SK-N-SH (cell line): ENCODE results near the gene FMO1. TPM values are rescaled to one million over a fixed set of nuclear protein-coding genes. Genes with fewer than 3 reads are reported as not detected.

Experiments
- CTCF ChIA-PET: fragments of 300-600, 350-600 bp; formaldehyde crosslinking; extraction: SDS; loops from one replicate; lab custom pipeline; 2021; lab: Yijun Ruan, JAX
- POLR2A ChIA-PET: fragments of 350-600 bp; sonication (Branson Sonifier 250); formaldehyde crosslinking; extraction: SDS; loops from one replicate; lab custom pipeline; 2020; ENCODE audit warnings: antibody characterized with exemption, inconsistent platforms; lab: Yijun Ruan, JAX
- DNase-seq: peaks from one replicate; pipeline ENCODE4 v3.0.0; 2012
- H2AFZ ChIP-seq: fragments of 200-600 bp; sonication (generic); 2 replicates; pipeline ENCODE4 v1.8.1; 2016; ENCODE audit warnings: antibody characterized with exemption, mild to moderate bottlenecking, low read depth
- H3F3A ChIP-seq: fragments of 200-600 bp; sonication (generic); replicated peaks from 2 replicates; pipeline ENCODE3; 2016; ENCODE audit warnings: antibody characterized with exemption, mild to moderate bottlenecking; ENCODE audit not compliant: insufficient read depth
- H3K27ac ChIP-seq, 2 experiments: fragments of 200-500 bp in 1 of 2; fragments of 200-600 bp in 1 of 2; sonication (Bioruptor generic) in 1 of 2; sonication (generic), shearing (Covaris generic) in 1 of 2; 2 replicates each; pipeline versions ENCODE4 v1.5.1 to v1.6.1; 2014 to 2016; ENCODE audit warnings: low read depth in 2 of 2, inconsistent platforms in 1 of 2, low read length in 1 of 2, mild to moderate bottlenecking in 1 of 2, mixed read lengths in 1 of 2
- H3K27me3 ChIP-seq: fragments of 200-600 bp; sonication (generic), shearing (Covaris generic); 2 replicates; pipeline ENCODE4 v1.6.1; 2016; ENCODE audit warnings: mixed run types; ENCODE audit not compliant: insufficient read depth
- H3K36me3 ChIP-seq, 2 experiments: fragments of 200-500 bp in 1 of 2; fragments of 200-600 bp in 1 of 2; sonication (Bioruptor generic) in 1 of 2; sonication (generic) in 1 of 2; replicated peaks in 1 of 2; 2 replicates each; pipeline versions ENCODE3 to v1.5.1; 2014 to 2016; ENCODE audit warnings: low read length in 1 of 2, mild to moderate bottlenecking in 1 of 2; ENCODE audit not compliant: insufficient read depth in 2 of 2, control insufficient read depth in 1 of 2
- H3K4me1 ChIP-seq, 2 experiments: fragments of 200-500 bp in 1 of 2; fragments of 200-600 bp in 1 of 2; sonication (Bioruptor generic) in 1 of 2; sonication (generic), shearing (Covaris generic) in 1 of 2; 2 replicates each; pipeline versions ENCODE4 v1.5.1 to v1.6.1; 2014 to 2016; ENCODE audit warnings: low read depth in 1 of 2, low read length in 1 of 2, mixed run types in 1 of 2; ENCODE audit not compliant: insufficient read depth in 2 of 2, control insufficient read depth in 1 of 2
- H3K4me2 ChIP-seq: fragments of 200-600 bp; sonication (generic), shearing (Covaris generic); 2 replicates; pipeline ENCODE4 v1.6.1; 2017; ENCODE audit warnings: mixed run types
- H3K4me3 ChIP-seq, 2 experiments: fragments of 200-500 bp in 1 of 2; fragments of 200-600 bp in 1 of 2; sonication (Bioruptor generic) in 1 of 2; sonication (generic), shearing (Covaris generic) in 1 of 2; 2 replicates each; pipeline versions ENCODE4 v1.5.1 to v1.8.1; 2014 to 2016; ENCODE audit warnings: low read depth in 2 of 2, inconsistent platforms in 1 of 2, low read length in 1 of 2, mild to moderate bottlenecking in 1 of 2, mixed read lengths in 1 of 2, moderate library complexity in 1 of 2
- H3K79me2 ChIP-seq: fragments of 200-600 bp; sonication (generic); 2 replicates; pipeline ENCODE4 v1.8.1; 2017; ENCODE audit warnings: mild to moderate bottlenecking; ENCODE audit not compliant: insufficient read depth
- H3K9ac ChIP-seq: fragments of 200-600 bp; sonication (generic); 2 replicates; pipeline ENCODE4 v1.6.1; 2017; ENCODE audit warnings: mixed run types
- H3K9me2 ChIP-seq: fragments of 200-600 bp; sonication (generic); 2 replicates; pipeline ENCODE4 v1.6.1; 2017; ENCODE audit warnings: mixed run types
- H3K9me3 ChIP-seq: fragments of 200-600 bp; sonication (generic); 2 replicates; pipeline ENCODE4 v1.6.1; 2017; ENCODE audit warnings: mixed run types, mild to moderate bottlenecking, moderate library complexity
- H4K20me1 ChIP-seq: fragments of 200-600 bp; sonication (generic); 2 replicates; pipeline ENCODE4 v1.6.1; 2017; ENCODE audit warnings: mild to moderate bottlenecking, mixed run types; ENCODE audit not compliant: insufficient read depth
- CHD2 ChIP-seq: fragments of 150-350 bp; IDR thresholded peaks from 2 replicates; pipeline ENCODE4 v1.6.1; 2018; ENCODE audit warnings: low read length; ENCODE audit not compliant: partially characterized antibody
- GABPA ChIP-seq: IDR thresholded peaks from 2 replicates; pipeline ENCODE4 v1.4.0; 2012; ENCODE audit warnings: low read depth, mild to moderate bottlenecking
- GATA2 ChIP-seq: sonication (generic); formaldehyde crosslinking; IDR thresholded peaks from 2 replicates; pipeline ENCODE4 v1.5.0; 2020; ENCODE audit warnings: mild to moderate bottlenecking, missing genetic modification reagents
- NFIC ChIP-seq: IDR thresholded peaks from 2 replicates; pipeline ENCODE4 v1.4.0; 2012; ENCODE audit warnings: borderline replicate concordance
- NRF1 ChIP-seq: IDR thresholded peaks from 2 replicates; pipeline ENCODE4 v1.6.1; 2012; ENCODE audit warnings: low read depth, mild to moderate bottlenecking, low read length
- POLR2AphosphoS5 ChIP-seq: IDR thresholded peaks from 2 replicates; pipeline ENCODE4 v1.6.1; 2012; ENCODE audit warnings: low read depth, low read length
- RAD21 ChIP-seq: IDR thresholded peaks from 2 replicates; pipeline ENCODE4 v1.6.1; 2012; ENCODE audit warnings: mild to moderate bottlenecking, low read length
- RCOR1 ChIP-seq: fragments of 150-350 bp; IDR thresholded peaks from 2 replicates; pipeline ENCODE4 v1.6.1; 2017; ENCODE audit warnings: antibody characterized with exemption, low read length
- RFX5 ChIP-seq: IDR thresholded peaks from 2 replicates; pipeline ENCODE4 v1.6.1; 2012; ENCODE audit warnings: mild to moderate bottlenecking, improper control_type of control experiment, low read length
- RXRA ChIP-seq: IDR thresholded peaks from 2 replicates; pipeline ENCODE4 v1.4.0; 2012; ENCODE audit warnings: low read depth, mild to moderate bottlenecking, borderline replicate concordance
- TAF1 ChIP-seq: IDR thresholded peaks from 2 replicates; pipeline ENCODE4 v1.6.1; 2012; ENCODE audit warnings: low read depth, mild to moderate bottlenecking, low read length, moderate library complexity, borderline replicate concordance
- TEAD4 ChIP-seq: IDR thresholded peaks from 2 replicates; pipeline ENCODE4 v1.4.0; 2012; ENCODE audit warnings: mild to moderate bottlenecking, borderline replicate concordance; ENCODE audit not compliant: insufficient read depth
- WGBS: methylation state at CpG from one replicate; pipeline ENCODE4 v1.1.6; 2017; ENCODE audit warnings: low lambda C conversion rate; 5-methylcytosine and 5-hydroxymethylcytosine counted together
- polyA plus RNA-seq, 3 experiments: library from polyadenylated mRNA; depleted of rRNA; stranded (reverse); fragments of >200 nt; gene quantifications; 2 replicates each; pipeline ENCODE4 v1.2.3, GENCODE V29; 2012
- TF ChIP-seq, protein P1 (sequence below): IDR thresholded peaks from 2 replicates; pipeline ENCODE4 v1.6.1; 2012; ENCODE audit warnings: mild to moderate bottlenecking, low read depth, low read length, moderate library complexity
- TF ChIP-seq, protein P2 (sequence below): IDR thresholded peaks from 2 replicates; pipeline ENCODE4 v1.4.0; 2012; ENCODE audit warnings: low read depth
- TF ChIP-seq, protein P3 (sequence below): fragments of 150-350 bp; IDR thresholded peaks from 2 replicates; pipeline ENCODE4 v1.6.1; 2017; ENCODE audit warnings: antibody characterized with exemption, low read length, low read depth, borderline replicate concordance
- TF ChIP-seq, protein P4 (sequence below): IDR thresholded peaks from 2 replicates; pipeline ENCODE4 v1.4.0; 2012; ENCODE audit warnings: low read depth, borderline replicate concordance

The FMO1 gene
- polyA plus RNA-seq, 1 of the 3 experiments (the other 2 are of a cell fraction): not detected

DNA sequence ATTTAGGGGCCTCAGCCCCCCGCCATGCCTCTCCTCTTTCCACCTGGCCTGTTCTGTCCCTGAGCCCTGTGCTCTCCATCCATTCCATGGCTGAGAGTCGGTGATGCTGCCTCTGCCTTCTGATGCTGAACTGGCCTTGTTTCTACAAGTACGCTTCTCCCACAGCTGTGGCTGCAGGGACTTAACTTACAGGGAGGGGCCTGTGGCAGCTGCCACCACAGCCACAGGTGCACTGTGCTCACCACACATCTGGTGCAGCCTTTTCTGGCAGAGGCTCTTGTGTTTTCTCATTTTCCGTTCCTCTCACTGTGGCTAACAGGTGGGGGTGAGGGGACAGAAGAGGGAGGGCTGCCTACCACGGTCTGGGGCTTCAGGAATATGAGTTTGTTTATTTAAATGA, 4.2 kb downstream of the FMO1 start:
- ChIA-PET CTCF (interaction anchor here (1.7 kb wide), 1 partner anchor 61 kb away, joined by 5 read pairs; the partner anchor contains the start of gene FMO4), POLR2A (no interaction called here)
- Histone ChIP-seq H3K9me3 (no peaks in the 10 kb centered on the region), H3K9me2 (no peaks in the 10 kb centered on the region), H3K4me1 (peaks cover 0 to 11% of the 10 kb centered on the region in 2 experiments; a peak in 2 of 4 replicates), H3K27ac (no peak overlapping the region), H4K20me1 (no peaks in the 10 kb centered on the region), H3K9ac (no peak overlapping the region), H3K27me3 (peaks cover 69% of the 10 kb centered on the region; the same call in 1 of the 2 replicates), H3K4me2 (no peak overlapping the region), H3F3A (peaks cover 7% of the 10 kb centered on the region), H3K36me3 (no peaks in the 10 kb centered on the region), H3K79me2 (no peaks in the 10 kb centered on the region), H2AFZ (no peak overlapping the region), H3K4me3 (no peak overlapping the region)
- TF ChIP-seq NRF1: no peak
- TF ChIP-seq, protein P1, sequence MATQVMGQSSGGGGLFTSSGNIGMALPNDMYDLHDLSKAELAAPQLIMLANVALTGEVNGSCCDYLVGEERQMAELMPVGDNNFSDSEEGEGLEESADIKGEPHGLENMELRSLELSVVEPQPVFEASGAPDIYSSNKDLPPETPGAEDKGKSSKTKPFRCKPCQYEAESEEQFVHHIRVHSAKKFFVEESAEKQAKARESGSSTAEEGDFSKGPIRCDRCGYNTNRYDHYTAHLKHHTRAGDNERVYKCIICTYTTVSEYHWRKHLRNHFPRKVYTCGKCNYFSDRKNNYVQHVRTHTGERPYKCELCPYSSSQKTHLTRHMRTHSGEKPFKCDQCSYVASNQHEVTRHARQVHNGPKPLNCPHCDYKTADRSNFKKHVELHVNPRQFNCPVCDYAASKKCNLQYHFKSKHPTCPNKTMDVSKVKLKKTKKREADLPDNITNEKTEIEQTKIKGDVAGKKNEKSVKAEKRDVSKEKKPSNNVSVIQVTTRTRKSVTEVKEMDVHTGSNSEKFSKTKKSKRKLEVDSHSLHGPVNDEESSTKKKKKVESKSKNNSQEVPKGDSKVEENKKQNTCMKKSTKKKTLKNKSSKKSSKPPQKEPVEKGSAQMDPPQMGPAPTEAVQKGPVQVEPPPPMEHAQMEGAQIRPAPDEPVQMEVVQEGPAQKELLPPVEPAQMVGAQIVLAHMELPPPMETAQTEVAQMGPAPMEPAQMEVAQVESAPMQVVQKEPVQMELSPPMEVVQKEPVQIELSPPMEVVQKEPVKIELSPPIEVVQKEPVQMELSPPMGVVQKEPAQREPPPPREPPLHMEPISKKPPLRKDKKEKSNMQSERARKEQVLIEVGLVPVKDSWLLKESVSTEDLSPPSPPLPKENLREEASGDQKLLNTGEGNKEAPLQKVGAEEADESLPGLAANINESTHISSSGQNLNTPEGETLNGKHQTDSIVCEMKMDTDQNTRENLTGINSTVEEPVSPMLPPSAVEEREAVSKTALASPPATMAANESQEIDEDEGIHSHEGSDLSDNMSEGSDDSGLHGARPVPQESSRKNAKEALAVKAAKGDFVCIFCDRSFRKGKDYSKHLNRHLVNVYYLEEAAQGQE: no peak
- TF ChIP-seq TAF1: no peak
- TF ChIP-seq, protein P2, sequence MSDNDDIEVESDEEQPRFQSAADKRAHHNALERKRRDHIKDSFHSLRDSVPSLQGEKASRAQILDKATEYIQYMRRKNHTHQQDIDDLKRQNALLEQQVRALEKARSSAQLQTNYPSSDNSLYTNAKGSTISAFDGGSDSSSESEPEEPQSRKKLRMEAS: no peak
- no peak for DNase-seq
- 20% methylated on average over 5 of the region's 5 CpGs for WGBS

DNA sequence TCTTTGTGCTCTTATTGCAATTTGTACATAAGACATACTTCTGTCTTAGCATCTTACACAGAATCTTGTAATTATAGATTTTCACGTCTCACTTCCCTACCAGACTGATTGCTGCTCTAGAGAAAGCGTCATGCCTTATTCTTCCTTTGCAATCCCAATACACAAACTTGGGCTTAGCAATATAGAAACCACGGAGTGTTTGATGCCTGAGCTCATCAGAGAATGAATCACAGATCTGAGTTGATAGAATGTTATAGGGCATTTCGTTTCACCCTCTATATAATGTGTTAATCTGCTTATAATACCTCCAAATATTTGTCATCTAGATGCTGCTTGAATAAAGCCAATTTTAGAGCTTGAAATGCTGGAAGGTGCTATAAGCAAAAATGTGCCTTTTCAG, 6.6 kb downstream of the FMO1 start:
- POLR2A ChIA-PET: no interaction called here
- H3K4me2 ChIP-seq: no peak overlapping the region

More for the DNA sequence above, 6.6 kb downstream of the FMO1 start:
- H4K20me1 ChIP-seq: no peaks in the 10 kb centered on the region
- H3K4me1 ChIP-seq: peaks cover 0 to 11% of the 10 kb centered on the region in 2 experiments; a peak in 2 of 4 replicates
- CTCF ChIA-PET: interaction anchor here (1.1 to 1.2 kb wide), 2 partner anchors 9 to 28 kb away, joined by 3 to 6 read pairs; no protein-coding TSS in a partner anchor
- H3K9ac ChIP-seq: no peak overlapping the region
- peaks cover 7% of the 10 kb centered on the region for H3F3A ChIP-seq
- H3K36me3 ChIP-seq: no peaks in the 10 kb centered on the region
- H3K79me2 ChIP-seq: no peaks in the 10 kb centered on the region
- H3K27ac ChIP-seq: no peak overlapping the region
- WGBS: 0% methylated on average over 4 of the region's 4 CpGs
- H3K4me3 ChIP-seq: no peak overlapping the region
- H2AFZ ChIP-seq: no peak overlapping the region
- H3K27me3 ChIP-seq: peaks cover 76% of the 10 kb centered on the region; the same call in 1 of the 2 replicates
- TF ChIP-seq RAD21 (no peak), POLR2AphosphoS5 (no peak), TEAD4 (no peak), RFX5 (no peak), CHD2 (no peak), RXRA (no peak), NFIC (no peak), GABPA (no peak), GATA2 (CRISPR knock-in tag) (no peak), RCOR1 (no peak)
- TF ChIP-seq, protein P2: no peak
- TF ChIP-seq, protein P3, sequence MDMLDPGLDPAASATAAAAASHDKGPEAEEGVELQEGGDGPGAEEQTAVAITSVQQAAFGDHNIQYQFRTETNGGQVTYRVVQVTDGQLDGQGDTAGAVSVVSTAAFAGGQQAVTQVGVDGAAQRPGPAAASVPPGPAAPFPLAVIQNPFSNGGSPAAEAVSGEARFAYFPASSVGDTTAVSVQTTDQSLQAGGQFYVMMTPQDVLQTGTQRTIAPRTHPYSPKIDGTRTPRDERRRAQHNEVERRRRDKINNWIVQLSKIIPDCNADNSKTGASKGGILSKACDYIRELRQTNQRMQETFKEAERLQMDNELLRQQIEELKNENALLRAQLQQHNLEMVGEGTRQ: no peak
- TF ChIP-seq, protein P4, sequence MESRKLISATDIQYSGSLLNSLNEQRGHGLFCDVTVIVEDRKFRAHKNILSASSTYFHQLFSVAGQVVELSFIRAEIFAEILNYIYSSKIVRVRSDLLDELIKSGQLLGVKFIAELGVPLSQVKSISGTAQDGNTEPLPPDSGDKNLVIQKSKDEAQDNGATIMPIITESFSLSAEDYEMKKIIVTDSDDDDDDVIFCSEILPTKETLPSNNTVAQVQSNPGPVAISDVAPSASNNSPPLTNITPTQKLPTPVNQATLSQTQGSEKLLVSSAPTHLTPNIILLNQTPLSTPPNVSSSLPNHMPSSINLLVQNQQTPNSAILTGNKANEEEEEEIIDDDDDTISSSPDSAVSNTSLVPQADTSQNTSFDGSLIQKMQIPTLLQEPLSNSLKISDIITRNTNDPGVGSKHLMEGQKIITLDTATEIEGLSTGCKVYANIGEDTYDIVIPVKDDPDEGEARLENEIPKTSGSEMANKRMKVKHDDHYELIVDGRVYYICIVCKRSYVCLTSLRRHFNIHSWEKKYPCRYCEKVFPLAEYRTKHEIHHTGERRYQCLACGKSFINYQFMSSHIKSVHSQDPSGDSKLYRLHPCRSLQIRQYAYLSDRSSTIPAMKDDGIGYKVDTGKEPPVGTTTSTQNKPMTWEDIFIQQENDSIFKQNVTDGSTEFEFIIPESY: no peak
- no peaks in the 10 kb centered on the region for H3K9me3 ChIP-seq
- no peaks in the 10 kb centered on the region for H3K9me2 ChIP-seq
- DNase-seq: no peak
